ENCODE data around the gene CGNL1. TPM values are rescaled to one million over a fixed set of nuclear protein-coding genes. Genes with fewer than 3 reads are reported as not detected.

CGNL1 gene
- polyA plus RNA-seq, 10 donors = 7.8 to 14.0 (median 9.1) TPM

DNA sequence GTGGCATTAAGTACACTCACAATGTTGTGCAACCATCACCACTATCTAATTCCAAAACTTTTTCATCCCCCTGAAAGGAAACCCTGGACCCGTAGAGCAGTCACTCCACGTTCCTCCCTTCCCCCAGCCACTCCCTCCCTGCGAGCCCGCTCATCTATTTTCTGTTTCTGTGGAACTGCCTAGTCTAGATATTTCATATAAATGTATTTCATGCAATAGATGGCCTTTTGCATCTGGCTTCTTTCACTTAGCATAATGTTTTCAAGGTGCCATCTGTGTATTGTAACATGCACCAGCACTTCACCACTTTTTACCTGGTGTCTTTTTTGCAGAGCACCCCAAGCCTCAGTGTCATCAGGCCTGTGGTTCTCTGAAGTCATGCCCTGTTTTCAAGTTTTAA lies 10.7 kb downstream of the CGNL1 start:
- no peak for DNase-seq

DNA sequence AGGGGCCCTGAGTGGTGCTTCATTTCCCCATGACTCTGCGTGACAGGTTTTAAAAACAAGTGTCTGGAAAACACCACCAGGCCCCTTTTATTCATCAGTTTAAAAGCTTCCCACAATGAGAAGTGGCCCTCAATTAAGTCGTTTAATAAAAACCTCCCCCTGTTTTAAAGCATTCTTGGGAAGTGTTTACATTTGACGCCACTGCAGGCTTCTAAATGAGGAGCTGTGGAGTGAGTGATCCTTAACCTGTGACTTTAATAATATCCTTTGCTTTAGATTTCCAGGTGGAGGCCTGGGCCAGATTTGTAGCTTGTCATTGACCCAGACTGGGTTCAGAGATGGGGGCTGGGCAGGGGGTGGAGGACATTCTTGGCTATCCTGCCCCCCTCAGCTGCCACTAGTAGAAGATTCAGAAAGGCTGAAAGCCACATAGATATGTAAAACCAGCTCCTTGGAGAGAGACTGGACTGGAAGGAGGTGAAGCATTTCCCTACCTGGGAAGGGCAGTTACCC lies 11.3 kb downstream of the CGNL1 start:
- DNase-seq = no peak

DNA sequence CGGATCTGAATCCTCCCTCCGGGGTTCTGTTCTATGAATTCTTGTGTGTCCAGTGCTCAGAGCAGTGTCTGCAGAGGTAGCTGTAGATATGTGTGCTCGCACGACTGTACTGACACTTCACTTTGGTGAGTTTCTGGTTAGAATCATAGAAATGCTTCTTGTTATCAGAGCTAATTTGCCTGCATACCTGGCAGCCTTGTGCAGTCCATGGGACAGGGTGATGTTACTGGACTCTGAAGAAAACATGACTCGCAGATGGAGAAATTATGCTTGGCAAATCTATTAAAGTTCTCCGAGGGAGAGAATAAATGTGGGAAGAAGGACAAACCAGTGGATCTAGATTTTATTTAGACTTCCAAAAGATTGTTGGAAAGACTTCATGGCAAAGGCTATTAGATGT lies 12.2 kb downstream of the CGNL1 start:
- DNase-seq = peak in 1 of 3 donors; percentile 25

DNA sequence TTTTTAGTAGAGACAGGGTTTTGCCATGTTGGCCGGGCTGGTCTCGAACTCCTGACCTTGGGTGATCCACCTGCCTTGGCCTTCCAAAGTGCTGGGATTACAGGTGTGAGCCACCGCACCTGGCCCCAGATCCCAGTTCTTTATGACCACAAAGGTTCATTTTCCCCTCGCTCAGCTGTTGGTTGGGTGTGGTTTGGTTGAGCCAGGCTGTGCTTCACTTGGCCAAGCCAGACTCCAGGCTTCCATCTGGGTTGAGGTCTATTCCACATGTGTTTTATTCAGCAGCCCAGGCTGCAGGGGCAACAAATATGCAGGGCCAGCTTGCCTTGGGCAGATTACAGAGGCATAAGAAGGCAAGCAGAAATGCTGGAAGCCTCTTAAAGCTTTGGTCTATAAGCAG lies 13.7 kb downstream of the CGNL1 start:
- DNase-seq = no peak

DNA sequence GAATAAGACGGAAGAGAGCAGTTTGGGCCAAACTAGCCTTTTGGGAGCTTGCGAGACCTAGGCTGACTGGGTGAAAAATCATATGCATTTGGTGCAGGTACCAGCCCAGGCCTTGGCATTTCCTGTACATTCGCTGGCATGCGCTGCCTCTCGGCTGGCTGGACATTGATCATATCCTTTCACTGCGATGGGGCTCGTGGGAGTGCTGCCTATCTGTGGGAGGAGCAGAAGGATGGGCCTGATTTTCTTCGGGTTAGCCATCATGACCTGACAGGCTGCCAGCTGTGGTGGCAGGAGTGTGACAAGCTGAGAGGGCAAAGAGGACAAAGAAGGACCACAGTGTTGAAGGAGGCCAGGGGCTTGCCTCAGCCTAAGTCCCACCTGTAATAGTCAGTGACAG lies 14.3 kb downstream of the CGNL1 start:
- DNase-seq = no peak

DNA sequence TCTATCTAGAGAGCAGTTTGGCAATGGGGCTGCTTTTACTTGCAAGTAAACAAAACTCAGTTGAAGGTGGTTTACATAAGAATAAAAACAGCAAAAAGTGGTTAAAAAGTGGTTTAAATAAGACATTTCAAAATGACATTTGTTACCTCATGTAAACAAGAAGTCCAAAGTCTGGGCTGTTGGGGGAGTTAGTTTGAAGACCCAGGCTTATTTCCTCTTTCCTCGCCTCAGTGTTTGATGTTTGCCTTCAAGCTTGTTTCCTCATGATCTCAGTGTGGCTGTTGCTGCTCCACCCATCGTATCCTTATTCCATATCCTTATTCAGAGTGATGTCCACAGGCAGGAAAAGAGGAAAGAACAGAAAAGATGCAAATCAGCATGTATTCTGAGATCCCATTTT lies 15.2 kb downstream of the CGNL1 start:
- no peak for DNase-seq

DNA sequence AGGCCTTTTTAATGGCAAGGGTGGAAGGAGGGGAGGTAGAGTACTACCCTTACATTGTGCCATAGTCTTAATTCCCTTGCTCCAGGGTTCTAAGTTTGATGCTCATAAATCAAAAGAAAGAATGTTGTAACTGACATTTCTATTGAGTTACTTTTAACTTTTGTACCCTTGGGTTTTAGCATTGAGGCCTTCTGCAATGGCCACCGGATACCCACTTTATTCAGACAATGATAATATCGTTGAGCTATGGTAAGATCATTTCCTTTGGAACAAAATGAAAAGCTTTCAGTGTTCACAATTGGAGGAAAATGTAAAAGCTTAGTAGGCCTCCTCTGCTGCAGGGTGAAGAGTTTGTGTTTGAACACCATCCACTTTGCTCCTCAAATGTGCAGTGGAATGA lies 16.8 kb downstream of the CGNL1 start:
- no peak for DNase-seq

DNA sequence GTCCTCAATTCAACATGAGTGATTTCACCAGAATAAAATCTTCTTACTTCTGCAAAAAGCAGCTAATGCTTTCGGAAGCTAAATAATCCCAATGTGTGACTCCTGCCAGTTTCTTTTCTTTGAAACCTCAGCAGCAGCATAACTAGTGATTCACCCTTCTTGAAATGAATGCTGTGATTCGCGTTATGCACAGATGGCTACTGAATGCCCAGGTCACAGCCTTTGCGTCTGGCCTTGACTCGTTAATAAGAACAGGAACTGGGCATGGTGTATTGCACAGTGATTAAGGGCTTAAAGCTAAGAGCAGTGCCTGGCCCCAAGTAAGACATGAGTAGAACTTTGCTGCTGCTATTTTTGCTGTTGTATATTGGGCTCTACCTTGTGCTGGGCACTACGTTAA lies 19.0 kb downstream of the CGNL1 start:
- peak; percentile 21 to 55 (median 55) for DNase-seq

DNA sequence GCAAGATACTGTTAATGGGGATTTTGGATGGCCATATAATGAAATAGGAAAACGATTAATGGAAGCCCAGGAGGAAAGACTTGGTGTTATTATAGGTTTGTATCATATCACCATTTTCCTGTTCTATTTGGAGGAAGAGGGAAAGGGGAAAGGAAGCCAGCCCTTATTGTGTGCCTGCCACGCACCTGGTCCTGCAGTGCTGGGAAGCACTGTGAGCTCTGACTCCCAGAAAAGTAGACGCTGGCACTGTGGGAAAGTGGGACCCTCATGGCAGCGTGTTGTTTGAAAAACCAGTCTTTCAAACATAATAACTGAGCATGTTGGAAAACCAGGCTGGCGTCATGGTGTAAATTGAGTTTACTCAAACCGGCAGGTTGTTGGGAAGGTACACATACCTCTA lies 22.0 kb downstream of the CGNL1 start:
- DNase-seq = no peak

DNA sequence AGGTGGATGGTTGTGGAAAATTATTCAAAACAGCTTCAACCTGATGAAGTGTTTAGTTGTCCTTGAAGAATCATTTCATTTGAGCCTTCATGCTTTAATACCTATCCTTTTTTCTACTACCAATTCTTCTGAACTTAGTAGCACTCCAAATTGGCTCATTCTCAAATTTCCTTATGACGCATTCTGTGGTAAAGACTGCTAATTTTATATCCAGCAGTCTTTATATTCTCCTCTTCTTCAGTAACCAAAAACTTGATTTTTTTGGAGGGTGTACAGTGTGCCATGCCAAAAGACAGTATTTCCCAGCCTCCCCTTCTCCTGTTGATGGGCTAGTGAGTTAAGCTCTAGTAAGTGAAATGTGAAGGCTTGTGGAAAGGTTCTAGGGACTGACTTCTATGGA lies 25.2 kb downstream of the CGNL1 start:
- DNase-seq = no peak

DNA sequence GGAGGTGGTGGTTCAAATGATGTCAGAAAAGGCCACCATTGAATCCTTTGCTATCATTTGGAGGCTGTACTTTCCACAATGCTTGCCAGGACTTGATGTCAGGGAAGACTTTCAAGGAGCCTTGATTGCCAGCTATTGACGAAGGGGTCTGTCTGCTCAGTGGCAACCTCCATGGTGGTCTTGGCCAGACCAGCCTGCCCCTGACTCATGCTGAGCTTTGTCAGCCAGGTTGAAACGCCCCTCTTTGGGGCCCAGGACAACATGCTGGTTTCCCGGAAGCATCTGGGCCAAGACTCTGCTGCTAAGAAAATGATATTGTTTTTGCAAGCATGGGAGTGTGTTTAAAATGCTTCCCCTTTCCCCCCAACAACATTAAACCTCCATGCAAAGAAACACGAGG lies 26.7 kb downstream of the CGNL1 start:
- DNase-seq = peak in 2 of 3 donors; percentile 65 to 71

DNA sequence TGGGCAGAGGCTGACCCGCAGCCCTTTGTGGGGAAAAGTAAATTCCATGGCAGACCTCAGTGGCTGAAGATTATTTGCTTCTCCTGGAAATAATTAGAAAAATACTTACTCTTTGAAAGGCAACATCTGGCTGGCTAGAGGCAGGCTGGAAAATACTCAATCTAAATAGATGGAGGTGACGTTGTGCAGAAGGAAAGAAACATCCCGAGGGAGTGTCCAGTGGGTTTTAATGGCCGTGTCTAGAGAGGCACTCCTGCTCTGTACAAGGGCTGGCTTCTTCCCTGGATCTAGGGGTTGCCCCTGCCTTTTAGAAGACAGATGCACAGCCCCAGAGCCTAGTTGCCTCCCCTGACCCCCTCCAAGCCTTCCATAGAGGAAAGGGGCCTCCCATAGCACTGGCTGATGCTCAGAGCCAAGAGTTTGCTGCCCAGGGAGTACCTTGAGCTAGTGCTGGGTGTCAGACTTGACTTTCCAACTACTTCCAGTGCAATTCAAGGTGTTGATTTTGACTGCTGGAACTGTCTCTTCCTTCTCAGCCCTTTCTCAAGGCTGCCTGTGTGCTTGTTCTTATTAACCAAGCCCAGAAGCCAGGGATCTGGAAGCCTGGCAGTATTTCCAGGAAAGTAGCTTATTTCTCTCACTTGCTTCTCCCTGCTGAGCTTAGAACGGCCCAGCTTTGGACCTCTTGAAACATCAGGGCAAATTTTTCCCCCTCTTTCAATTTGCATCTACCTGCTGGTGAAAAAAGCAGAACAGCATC lies 27.4 kb downstream of the CGNL1 start:
- peak in 2 of 3 donors; percentile 40 to 61 for DNase-seq

DNA sequence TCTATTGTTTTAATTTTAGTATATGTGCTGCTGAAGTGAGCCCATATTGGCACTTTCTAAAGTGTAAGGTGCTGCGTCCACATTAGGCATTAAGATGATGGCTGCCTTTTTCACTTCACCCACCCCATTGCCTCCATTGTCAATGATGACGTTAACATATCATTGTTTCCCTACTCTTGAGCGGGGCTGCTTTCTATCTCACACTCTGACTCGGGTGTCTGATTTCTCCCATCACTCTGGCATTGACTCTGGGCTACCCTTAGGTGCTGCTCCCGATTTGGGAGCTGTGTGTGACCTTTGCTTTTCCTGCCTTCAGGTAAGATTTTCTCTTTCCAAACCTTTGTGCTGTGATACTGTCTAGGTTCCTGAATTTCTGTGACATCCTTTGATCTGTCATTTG lies 28.8 kb downstream of the CGNL1 start:
- DNase-seq = no peak

DNA sequence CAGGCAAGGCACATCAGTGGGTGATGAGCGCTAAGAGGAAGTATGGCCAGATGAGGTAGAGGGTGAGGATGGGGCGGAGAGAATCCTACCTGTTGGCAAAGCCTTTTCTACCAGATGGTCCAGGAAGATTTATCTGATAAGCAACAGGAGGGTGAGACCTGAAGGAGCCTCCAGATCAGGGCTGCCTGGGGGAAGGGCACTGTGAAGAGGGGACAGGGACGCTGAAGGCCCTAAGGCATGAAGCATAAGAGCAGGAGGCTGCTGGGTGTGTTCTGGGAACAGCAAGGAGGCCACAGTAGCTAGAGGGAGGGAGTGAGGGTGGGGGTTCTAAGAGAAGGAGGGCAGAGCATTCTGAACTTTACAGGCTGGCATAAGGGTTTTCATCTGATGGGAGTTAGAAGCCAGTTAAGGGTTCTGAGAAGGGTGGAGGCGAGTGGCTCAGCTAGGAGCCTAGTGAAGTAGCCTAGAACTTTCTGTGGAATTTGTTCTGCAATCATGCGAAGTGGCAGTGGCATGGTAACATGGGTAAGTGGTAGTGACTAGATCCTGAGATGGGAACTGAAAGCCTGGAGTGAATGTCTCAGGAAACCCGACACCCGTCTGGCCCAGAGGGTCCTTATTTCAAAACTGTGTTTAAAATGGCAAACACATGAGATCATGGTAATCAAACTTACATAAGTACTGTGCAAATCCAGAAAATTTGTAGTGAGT lies 29.9 kb downstream of the CGNL1 start:
- DNase-seq = peak in 1 of 3 donors; percentile 25

DNA sequence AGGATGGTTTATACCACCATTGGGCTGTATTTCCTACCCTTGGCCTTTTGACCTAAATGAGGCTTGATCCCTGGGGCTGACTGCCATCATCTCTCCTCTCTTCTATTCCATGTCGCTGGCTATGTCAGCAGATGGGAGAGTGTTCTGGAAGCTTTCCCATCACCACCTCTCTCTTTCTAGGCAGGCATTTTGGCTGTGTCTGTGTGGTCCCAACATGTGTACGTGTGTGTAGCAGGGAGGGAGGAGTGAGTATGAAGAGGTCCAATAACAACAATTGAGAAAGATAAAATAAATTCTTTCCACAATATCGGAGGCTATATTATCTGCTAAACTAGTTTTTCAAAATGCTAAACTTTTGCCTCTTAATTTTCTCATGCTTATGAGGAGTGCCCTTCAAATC lies 34.1 kb downstream of the CGNL1 start:
- no peak for DNase-seq

DNA sequence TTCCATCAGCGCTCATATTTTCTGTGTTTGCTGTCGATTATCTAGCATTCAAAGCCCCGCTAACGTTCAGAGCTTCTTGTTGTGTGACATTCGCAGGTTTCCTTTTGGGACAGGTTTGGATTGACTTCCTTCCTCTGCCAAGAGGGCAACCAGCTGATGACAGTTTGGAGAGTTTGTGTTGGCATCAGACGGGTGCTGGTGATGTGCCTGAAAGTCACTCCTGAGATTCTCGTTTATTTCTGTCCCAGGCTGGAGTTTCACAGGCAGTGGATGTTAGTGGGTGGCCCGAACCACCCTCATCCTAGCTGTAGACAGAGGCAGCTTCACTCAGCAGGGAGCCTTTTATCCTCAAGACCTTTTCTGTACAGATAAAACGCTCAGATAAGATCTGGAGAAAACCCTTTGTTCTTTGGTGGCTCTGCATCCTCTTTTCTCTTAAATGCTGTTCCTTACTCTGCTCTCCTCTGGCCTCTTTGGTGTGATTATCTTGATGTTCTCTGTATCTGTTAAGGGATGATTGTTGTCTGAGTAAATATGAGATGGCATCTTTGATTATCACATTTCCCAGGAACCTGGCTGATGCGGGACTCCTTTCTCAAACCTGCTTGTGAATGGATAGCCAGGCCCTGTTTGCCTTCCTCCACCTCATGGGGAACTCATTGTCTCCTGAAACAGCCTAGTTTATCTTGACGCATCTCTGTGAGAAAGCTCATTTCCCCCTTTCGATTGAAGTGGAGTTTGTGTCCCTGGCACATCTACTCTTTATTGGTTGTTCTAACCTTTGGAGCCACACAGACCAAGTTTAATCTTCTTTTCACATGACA lies 35.9 kb downstream of the CGNL1 start:
- no peak for DNase-seq

DNA sequence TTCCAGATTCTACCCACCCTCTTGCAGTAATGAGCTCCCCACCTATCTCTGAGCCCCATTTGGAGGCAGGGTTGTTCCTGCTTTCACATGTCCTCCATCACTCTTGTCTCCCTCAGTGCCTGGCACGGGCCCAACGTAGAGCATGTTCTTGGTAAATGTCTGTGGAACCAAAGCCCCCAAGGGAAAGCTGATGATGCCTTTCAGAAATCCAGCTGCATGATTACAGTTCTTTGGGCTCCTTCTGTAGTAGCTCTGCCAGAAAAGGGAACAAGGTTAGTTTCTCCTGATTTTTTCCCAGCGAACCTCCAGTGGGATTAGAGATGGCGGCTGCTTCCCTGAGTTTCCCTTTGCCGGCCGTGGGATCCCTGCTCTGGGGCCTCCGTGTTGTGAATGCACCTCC lies 39.3 kb downstream of the CGNL1 start:
- DNase-seq = peak in 1 of 3 donors; percentile 58

DNA sequence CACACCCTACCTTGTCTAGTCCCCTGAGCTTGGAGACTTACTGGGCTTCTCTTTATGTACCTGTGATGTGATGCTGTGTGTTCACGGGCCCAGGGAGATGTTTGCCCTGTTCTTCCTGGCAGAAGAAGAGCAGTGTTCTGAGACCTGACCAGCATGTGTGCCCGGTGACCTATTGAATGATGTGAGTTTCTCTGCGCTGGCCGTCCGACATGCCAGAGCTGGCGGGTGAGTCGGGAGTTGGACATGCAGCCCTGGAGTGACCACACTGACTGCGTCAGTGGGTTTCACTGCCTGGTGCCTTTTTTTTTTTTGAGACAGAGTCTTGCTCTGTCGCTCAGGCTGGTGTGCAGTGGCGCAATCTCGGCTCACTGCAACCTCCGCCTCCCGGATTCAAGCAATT lies 42.3 kb downstream of the CGNL1 start:
- DNase-seq = no peak

DNA sequence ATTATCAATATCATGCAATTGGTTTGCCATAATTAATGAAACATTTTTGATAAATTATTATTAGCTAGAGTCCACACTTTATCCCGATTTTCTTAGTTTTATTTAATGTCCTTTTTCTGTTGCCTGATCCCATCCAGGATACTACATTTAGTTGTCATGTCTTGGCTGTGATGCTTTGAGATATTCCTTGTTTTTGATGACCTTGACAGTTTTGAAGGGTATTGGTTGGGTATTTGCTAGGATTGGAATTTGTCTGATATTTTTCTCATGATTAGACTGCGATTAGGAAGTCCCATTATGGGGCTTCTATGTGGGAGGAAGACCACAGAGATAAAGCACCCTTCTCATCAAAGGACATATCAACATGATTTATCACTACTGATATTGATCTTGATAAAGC lies 43.0 kb downstream of the CGNL1 start:
- no peak for DNase-seq

DNA sequence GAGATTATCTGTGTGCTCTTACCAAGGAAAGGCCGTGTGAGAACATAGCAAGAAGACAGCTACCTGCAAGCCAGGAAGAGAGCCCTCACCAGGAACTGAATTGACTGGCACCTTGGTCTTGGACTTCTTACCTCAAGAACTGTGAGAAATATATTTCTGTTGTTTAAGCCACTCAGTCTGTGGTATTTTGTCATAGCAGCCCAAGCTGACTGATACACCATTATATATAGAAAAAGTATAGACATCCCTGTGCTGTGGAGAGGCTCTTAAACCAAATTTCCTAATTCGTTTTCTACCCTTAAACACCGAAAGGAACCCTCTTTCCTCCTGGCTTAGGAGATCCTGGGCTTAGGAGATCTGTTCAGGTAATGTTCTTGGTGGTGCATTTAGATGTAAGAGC lies 44.8 kb downstream of the CGNL1 start:
- no peak for DNase-seq

DNA sequence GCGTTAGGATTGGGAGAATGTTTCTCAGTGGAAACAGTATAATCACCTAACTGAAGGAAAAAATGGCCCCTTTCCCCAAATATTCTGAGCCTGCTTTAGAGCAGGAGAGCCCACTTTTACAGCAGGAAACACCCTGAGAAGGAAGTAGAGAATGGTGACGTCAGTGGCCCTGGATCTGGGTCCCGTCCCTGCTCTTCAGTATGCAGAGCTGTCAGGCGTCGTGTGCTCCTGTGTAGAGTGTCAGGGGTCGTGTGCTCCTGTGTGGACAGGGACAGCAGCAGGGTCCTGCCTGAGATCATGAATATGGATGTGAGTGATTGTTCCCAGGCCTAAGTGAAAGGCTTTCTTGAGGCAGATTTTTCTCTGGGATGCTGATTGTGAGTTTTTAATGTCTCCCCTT lies 45.2 kb downstream of the CGNL1 start:
- DNase-seq = no peak

DNA sequence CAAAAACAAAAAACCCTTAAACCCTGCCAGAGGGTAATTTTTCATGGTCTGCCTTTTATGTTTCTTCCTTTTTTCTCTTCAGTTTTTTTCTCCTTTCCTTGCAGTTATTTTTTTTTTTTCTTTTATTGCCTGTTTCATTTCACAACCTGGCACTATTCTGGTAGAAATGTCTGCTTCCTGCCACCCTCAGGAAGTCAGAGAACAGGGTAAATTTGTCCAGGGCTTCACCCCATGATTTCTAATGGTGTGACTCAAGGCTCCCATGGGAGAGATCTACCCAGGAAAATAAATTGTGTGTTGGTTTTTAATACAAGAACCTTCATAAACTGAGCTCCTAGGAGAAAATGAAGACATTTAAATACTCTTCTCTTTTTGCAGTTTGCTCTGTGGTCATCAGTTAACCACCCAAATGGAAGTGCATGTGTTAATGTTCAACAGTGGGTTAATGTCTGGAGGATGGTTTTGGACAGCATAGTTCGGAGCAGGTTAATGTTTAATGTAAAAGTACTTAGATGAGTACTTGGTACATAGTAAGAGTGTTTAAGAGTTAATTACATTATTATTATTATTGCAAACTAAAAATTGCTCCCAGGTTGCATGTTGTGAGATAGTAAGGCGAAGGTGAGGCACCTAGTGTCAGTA lies 45.9 kb downstream of the CGNL1 start:
- DNase-seq = no peak
